Mesothelial cell of epicardium (in vitro differentiated cells): ENCODE data around the gene ERF. TPM values are rescaled to one million over a fixed set of nuclear protein-coding genes. Genes with fewer than 3 reads are reported as not detected.

Experiments used
- DNase-seq, 2 experiments: peaks; one replicate each; pipeline ENCODE4 v3.0.0; 2021; ENCODE audit warnings: low spot score in 2 of 2; ENCODE audit not compliant: unreplicated experiment in 2 of 2
- H3K27ac Mint-ChIP-seq: 2 replicates; pipeline ENCODE4 v1.8.0; 2021; ENCODE audit warnings: mixed read lengths
- H3K27me3 Mint-ChIP-seq: 2 replicates; pipeline ENCODE4 v1.8.0; 2021; ENCODE audit warnings: low read depth, mixed read lengths
- H3K36me3 Mint-ChIP-seq: 2 replicates; pipeline ENCODE4 v1.8.0; 2021; ENCODE audit warnings: mixed read lengths
- H3K4me1 Mint-ChIP-seq: 2 replicates; pipeline ENCODE4 v1.8.0; 2021; ENCODE audit warnings: mixed read lengths
- H3K4me3 Mint-ChIP-seq: 2 replicates; pipeline ENCODE4 v1.8.0; 2021; ENCODE audit warnings: mild to moderate bottlenecking, moderate library complexity, mixed read lengths
- H3K9me3 Mint-ChIP-seq: 2 replicates; pipeline ENCODE4 v1.8.0; 2021; ENCODE audit warnings: mixed read lengths
- CTCF ChIP-seq: fragments of 200-600 bp; sonication (generic); IDR thresholded peaks from one replicate; pipeline ENCODE4 v1.5.0; 2021; ENCODE audit warnings: antibody characterized with exemption; ENCODE audit not compliant: unreplicated experiment
- total RNA-seq: library from RNA; stranded (reverse); gene quantifications from 3 replicates; pipeline ENCODE4 v1.2.1, GENCODE V29; 2021

Gene ERF
- total RNA-seq, 1 donor from 2014 or later: 92.1 TPM

GRCh38 chr19:42199440-42200115 is 55.4 kb downstream of the ERF start:
- H3K27me3 Mint-ChIP-seq: peaks cover 4% of the 10 kb centered on the region
- no peak for TF ChIP-seq CTCF
- no peak overlapping the region for H3K4me3 Mint-ChIP-seq
- DNase-seq: no peak
- no peaks in the 10 kb centered on the region for H3K4me1 Mint-ChIP-seq
- no peak overlapping the region for H3K27ac Mint-ChIP-seq
- H3K9me3 Mint-ChIP-seq: no peaks in the 10 kb centered on the region
- H3K36me3 Mint-ChIP-seq: peaks cover 34% of the 10 kb centered on the region

- Mint-ChIP-seq H3K9me3 (peaks cover under 1% of the 10 kb centered on the region), H3K27ac (no peak overlapping the region), H3K27me3 (peaks cover 4% of the 10 kb centered on the region), H3K4me3 (no peak overlapping the region), H3K36me3 (peaks cover 34% of the 10 kb centered on the region), H3K4me1 (no peaks in the 10 kb centered on the region)
- DNase-seq: no peak
- TF ChIP-seq CTCF: no peak
Observed at GRCh38 chr19:42198676-42199439, 56.1 kb downstream of the ERF start.

Other genes starting within 250 kb of the ERF start
- gene GRIK5, start 184.9 kb downstream of the ERF start, total RNA-seq: 38.3 to 39.9 TPM (median 39.2 TPM) in 3 replicates
- 20.8 to 21.9 TPM (median 21.3 TPM) in 3 replicates for gene ZNF574, start 179.0 kb downstream of the ERF start, total RNA-seq
- gene POU2F2, start 122.7 kb downstream of the ERF start, total RNA-seq: 0.65 to 0.93 TPM (median 0.66 TPM) in 3 replicates
- gene DEDD2, start 37.5 kb downstream of the ERF start, total RNA-seq: 21.3 to 24.0 TPM (median 23.7 TPM) in 3 replicates
- 12.3 to 13.4 TPM (median 13.3 TPM) in 3 replicates for gene ZNF526, start 34.8 kb downstream of the ERF start, total RNA-seq
- gene GSK3A, start 12.5 kb downstream of the ERF start, total RNA-seq: 42.9 to 45.5 TPM (median 44.6 TPM) in 3 replicates
- gene CIC, start 14.1 kb upstream of the ERF start, total RNA-seq: 84.0 to 90.9 TPM (median 90.8 TPM) in 3 replicates
- gene PRR19, start 47.0 kb upstream of the ERF start, total RNA-seq: 1.3 to 2.0 TPM (median 1.7 TPM) in 3 replicates
- 81.2 to 91.0 TPM (median 88.5 TPM) in 3 replicates for gene PAFAH1B3, start 47.5 kb upstream of the ERF start, total RNA-seq
- gene TMEM145, start 58.2 kb upstream of the ERF start, total RNA-seq: 0.25 to 0.92 TPM (median 0.42 TPM) in 3 replicates
- gene MEGF8, start 70.5 kb upstream of the ERF start, total RNA-seq: 54.7 to 58.9 TPM (median 57.1 TPM) in 3 replicates
- gene CNFN, start 135.2 kb upstream of the ERF start, total RNA-seq: 1.5 to 2.1 TPM (median 1.9 TPM) in 3 replicates
- gene LIPE, start 172.3 kb upstream of the ERF start, total RNA-seq: 8.6 to 10.8 TPM (median 8.8 TPM) in 3 replicates
- not detected in 3 replicates for gene CXCL17, start 187.8 kb upstream of the ERF start, total RNA-seq